IMR-90 (cell line): ENCODE measurements around the gene CGB1. TPM values are rescaled to one million over a fixed set of nuclear protein-coding genes. Genes with fewer than 3 reads are reported as not detected.

Experiments used
- ATAC-seq: fragments of 200-7000 bp; cut with Tn5 transposase; 2 replicates; pipeline ENCODE4 v1.9.1; 2020; ENCODE audit warnings: low read depth, mild to moderate bottlenecking, moderate library complexity
- BruUV-seq: library from RNA; stranded (reverse); fragments of 400-500 nt; replicated peaks from 2 replicates; lab custom pipeline; 2021; lab: Mats Ljungman, UMichigan
- CTCF ChIA-PET: fragments of 300-600 bp; formaldehyde crosslinking; extraction: SDS; loops from one replicate; lab custom pipeline; 2021; ENCODE audit warnings: antibody characterized with exemption; lab: Yijun Ruan, JAX
- POLR2A ChIA-PET: fragments of 300-600 bp; sonication (Branson Sonifier 250); formaldehyde crosslinking; loops from one replicate; lab custom pipeline; 2022; ENCODE audit warnings: antibody characterized with exemption; ENCODE audit not compliant: unreplicated experiment; lab: Charles Lee
- DNase-seq: peaks from one replicate; pipeline ENCODE4 v3.0.0; 2013
- H2AFZ ChIP-seq: replicated peaks from 2 replicates; pipeline ENCODE3; 2013; ENCODE audit warnings: low read length, mild to moderate bottlenecking; ENCODE audit not compliant: poor library complexity
- H2AK5ac ChIP-seq: 2 replicates; pipeline ENCODE4 v1.6.1; 2013; ENCODE audit warnings: low read depth, low read length, inconsistent platforms
- H2AK9ac ChIP-seq: replicated peaks from 2 replicates; pipeline ENCODE3; 2013; ENCODE audit warnings: mild to moderate bottlenecking, low read depth, low read length, moderate library complexity; ENCODE audit not compliant: poor library complexity
- H2BK120ac ChIP-seq: 2 replicates; pipeline ENCODE4 v1.6.1; 2013; ENCODE audit warnings: low read depth, low read length, inconsistent platforms
- H2BK15ac ChIP-seq: 3 replicates; pipeline ENCODE4 v1.6.1; 2013; ENCODE audit warnings: low read depth, low read length, inconsistent platforms
- H2BK20ac ChIP-seq: 2 replicates; pipeline ENCODE4 v1.6.1; 2013; ENCODE audit warnings: low read depth, mild to moderate bottlenecking, inconsistent platforms, low read length, moderate library complexity
- H2BK5ac ChIP-seq: 2 replicates; pipeline ENCODE4 v1.6.1; 2013; ENCODE audit warnings: mild to moderate bottlenecking, low read depth, low read length, inconsistent platforms; ENCODE audit not compliant: poor library complexity, severe bottlenecking
- H3K14ac ChIP-seq: replicated peaks from 2 replicates; pipeline ENCODE4 v1.6.1; 2013; ENCODE audit warnings: low read depth, low read length, inconsistent platforms
- H3K18ac ChIP-seq: 2 replicates; pipeline ENCODE4 v1.6.1; 2013; ENCODE audit warnings: low read depth, low read length, control low read depth
- H3K23ac ChIP-seq: 2 replicates; pipeline ENCODE4 v1.6.1; 2013; ENCODE audit warnings: low read depth, low read length, inconsistent platforms
- H3K27ac ChIP-seq: 2 replicates; pipeline ENCODE4 v1.5.1; 2013; ENCODE audit warnings: mild to moderate bottlenecking, control low read depth, low read length; ENCODE audit not compliant: insufficient read depth
- H3K27me3 ChIP-seq: 2 replicates; pipeline ENCODE4 v1.6.1; 2013; ENCODE audit warnings: low read length; ENCODE audit not compliant: control insufficient read depth, insufficient read depth
- H3K36me3 ChIP-seq: 2 replicates; pipeline ENCODE4 v1.6.1; 2013; ENCODE audit warnings: low read length, mixed read lengths; ENCODE audit not compliant: control insufficient read depth, insufficient read depth
- H3K4ac ChIP-seq: 2 replicates; pipeline ENCODE4 v1.6.1; 2013; ENCODE audit warnings: low read depth, low read length, inconsistent platforms
- H3K4me1 ChIP-seq: 2 replicates; pipeline ENCODE4 v1.6.1; 2013; ENCODE audit warnings: low read length, mixed read lengths; ENCODE audit not compliant: control insufficient read depth, insufficient read depth
- H3K4me2 ChIP-seq: 2 replicates; pipeline ENCODE4 v1.6.1; 2013; ENCODE audit warnings: low read depth, mild to moderate bottlenecking, control low read depth, low read length, moderate library complexity
- H3K4me3 ChIP-seq: 2 replicates; pipeline ENCODE4 v1.5.1; 2013; ENCODE audit warnings: low read depth, mild to moderate bottlenecking, control low read depth, low read length, moderate library complexity; ENCODE audit not compliant: insufficient read depth
- H3K56ac ChIP-seq: 2 replicates; pipeline ENCODE4 v1.6.1; 2013; ENCODE audit warnings: low read length, inconsistent platforms; ENCODE audit not compliant: insufficient read depth; ENCODE audit errors: extremely low read depth
- H3K79me1 ChIP-seq, 2 experiments: 2 replicates each; pipeline ENCODE4 v1.6.1; 2013; ENCODE audit warnings: low read length in 2 of 2, inconsistent platforms in 1 of 2, low read depth in 1 of 2
- H3K9ac ChIP-seq: 2 replicates; pipeline ENCODE4 v1.6.1; 2013; ENCODE audit warnings: low read depth, low read length, control low read depth
- H3K9me1 ChIP-seq: 2 replicates; pipeline ENCODE4 v1.6.1; 2013; ENCODE audit warnings: low read length, inconsistent platforms; ENCODE audit not compliant: insufficient read depth
- H3K9me3 ChIP-seq: 2 replicates; pipeline ENCODE4 v1.6.1; 2013; ENCODE audit warnings: low read length; ENCODE audit not compliant: control insufficient read depth, insufficient read depth
- H4K20me1 ChIP-seq: 2 replicates; pipeline ENCODE4 v1.6.1; 2013; ENCODE audit warnings: low read length, inconsistent platforms; ENCODE audit not compliant: insufficient read depth
- H4K5ac ChIP-seq: 2 replicates; pipeline ENCODE4 v1.6.1; 2013; ENCODE audit warnings: mild to moderate bottlenecking, low read depth, low read length, control low read depth
- H4K8ac ChIP-seq, 2 experiments: 2 replicates each; pipeline ENCODE4 v1.6.1; 2013; ENCODE audit warnings: low read depth in 2 of 2, low read length in 2 of 2, control low read depth in 1 of 2, inconsistent platforms in 1 of 2
- H4K91ac ChIP-seq: 2 replicates; pipeline ENCODE4 v1.6.1; 2013; ENCODE audit warnings: low read depth, low read length, inconsistent platforms; ENCODE audit not compliant: insufficient read depth
- CEBPB ChIP-seq: IDR thresholded peaks from 2 replicates; pipeline ENCODE4 v1.6.1; 2012; ENCODE audit warnings: low read depth, low read length, improper control_type of control experiment
- CHD1 ChIP-seq: IDR thresholded peaks from 2 replicates; pipeline ENCODE4 v1.6.1; 2012; ENCODE audit warnings: low read depth, low read length, improper control_type of control experiment
- MAZ ChIP-seq: IDR thresholded peaks from 2 replicates; pipeline ENCODE4 v1.6.1; 2012; ENCODE audit warnings: low read depth, mild to moderate bottlenecking, low read length, improper control_type of control experiment, moderate library complexity, borderline replicate concordance
- NFE2L2 ChIP-seq: fragments of 150-350 bp; IDR thresholded peaks from 2 replicates; pipeline ENCODE4 v1.6.1; 2016; ENCODE audit warnings: low read depth, mild to moderate bottlenecking, low read length
- WGBS, 2 experiments: methylation state at CpG; one replicate each; pipeline versions ENCODE4 v1.1.5 to v1.1.7; 2013; ENCODE audit warnings: missing lambda C conversion rate in 2 of 2; ENCODE audit not compliant: insufficient read length in 1 of 2; ENCODE audit errors: extremely low coverage in 2 of 2; 5-methylcytosine and 5-hydroxymethylcytosine counted together
- dilution Hi-C: fragments of 300-500 bp; cut with HindIII; formaldehyde crosslinking; loops from one replicate; pipeline ENCODE4 v1.14.3; 2018; ENCODE audit warnings: low sequenced_read_pairs; ENCODE audit not compliant: unreplicated experiment
- in situ Hi-C: fragments of 300-500 bp; cut with MboI; formaldehyde crosslinking; loops from 3 replicates; pipeline ENCODE4 v1.14.3; 2019; ENCODE audit warnings: low sequenced_read_pairs, inconsistent platforms, mixed read lengths
- intact Hi-C: fragments of 100-400 bp; cut with micrococcal nuclease; formaldehyde crosslinking; loops from 2 replicates; pipeline ENCODE4 v1.10.0; 2022
- polyA plus RNA-seq, 3 experiments: library from polyadenylated mRNA; depleted of rRNA; stranded (reverse); fragments of >200 nt; gene quantifications; 2 replicates each; pipeline ENCODE4 v1.2.3, GENCODE V29; 2012; ENCODE audit warnings: low replicate concordance in 1 of 3
- total RNA-seq: library from RNA; depleted of rRNA; stranded (reverse); fragments of >200 nt; gene quantifications from 2 replicates; pipeline ENCODE4 v1.2.3, GENCODE V29; 2012
- TF ChIP-seq, protein P1 (sequence below): conservative IDR thresholded peaks from 2 replicates; pipeline ENCODE4 v1.5.1; 2012; ENCODE audit warnings: mild to moderate bottlenecking, low read depth, low read length, improper control_type of control experiment

The CGB1 gene
- total and polyA plus RNA-seq, 2 of the 4 experiments (the other 2 are of a cell fraction): not detected

DNA sequence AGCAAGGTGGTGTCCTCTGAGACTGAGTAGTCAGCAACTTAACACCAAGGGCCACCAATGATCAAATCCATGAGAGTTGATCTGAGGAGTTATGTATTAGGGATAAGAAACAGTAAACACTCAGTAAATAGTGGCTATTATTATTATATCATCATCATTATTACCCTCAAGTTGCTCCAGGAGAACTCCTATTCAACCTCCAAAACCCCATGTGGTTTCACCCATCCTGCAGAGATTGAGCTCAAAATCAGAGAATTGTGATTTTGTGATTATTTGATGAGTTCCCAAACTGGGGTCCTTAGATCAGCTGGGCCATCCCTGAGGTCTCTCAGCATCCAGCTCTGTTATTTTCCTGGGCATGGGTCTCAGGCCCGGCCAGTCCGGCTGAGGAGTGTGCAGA lies 24.3 kb upstream of the CGB1 start:
- Histone ChIP-seq H3K9ac (no peak overlapping the region), H3K79me1 (peaks cover 0 to 5% of the 10 kb centered on the region in 2 experiments; a peak in 3 of 4 replicates), H4K20me1 (no peaks in the 10 kb centered on the region), H3K23ac (no peak overlapping the region), H3K18ac (no peak overlapping the region), H3K36me3 (no peaks in the 10 kb centered on the region), H3K4me3 (no peak overlapping the region), H3K9me3 (no peaks in the 10 kb centered on the region), H3K27ac (no peak overlapping the region), H2AK9ac (no peak overlapping the region), H2BK5ac (no peak overlapping the region), H3K4ac (no peak overlapping the region), H4K91ac (no peak overlapping the region), H4K8ac (no peak overlapping the region), H2AFZ (no peak overlapping the region), H3K9me1 (no peaks in the 10 kb centered on the region), H2BK120ac (no peak overlapping the region), H2BK15ac (no peak overlapping the region), H3K56ac (no peak overlapping the region), H3K4me2 (no peak overlapping the region), H4K5ac (no peak overlapping the region), H3K27me3 (peaks cover 27% of the 10 kb centered on the region), H2AK5ac (no peak overlapping the region), H3K14ac (no peak overlapping the region), H2BK20ac (no peak overlapping the region), H3K4me1 (peaks cover 5% of the 10 kb centered on the region; the same call in 1 of the 2 replicates)
- ATAC-seq (no peak), DNase-seq (no peak)
- TF ChIP-seq, protein P1, sequence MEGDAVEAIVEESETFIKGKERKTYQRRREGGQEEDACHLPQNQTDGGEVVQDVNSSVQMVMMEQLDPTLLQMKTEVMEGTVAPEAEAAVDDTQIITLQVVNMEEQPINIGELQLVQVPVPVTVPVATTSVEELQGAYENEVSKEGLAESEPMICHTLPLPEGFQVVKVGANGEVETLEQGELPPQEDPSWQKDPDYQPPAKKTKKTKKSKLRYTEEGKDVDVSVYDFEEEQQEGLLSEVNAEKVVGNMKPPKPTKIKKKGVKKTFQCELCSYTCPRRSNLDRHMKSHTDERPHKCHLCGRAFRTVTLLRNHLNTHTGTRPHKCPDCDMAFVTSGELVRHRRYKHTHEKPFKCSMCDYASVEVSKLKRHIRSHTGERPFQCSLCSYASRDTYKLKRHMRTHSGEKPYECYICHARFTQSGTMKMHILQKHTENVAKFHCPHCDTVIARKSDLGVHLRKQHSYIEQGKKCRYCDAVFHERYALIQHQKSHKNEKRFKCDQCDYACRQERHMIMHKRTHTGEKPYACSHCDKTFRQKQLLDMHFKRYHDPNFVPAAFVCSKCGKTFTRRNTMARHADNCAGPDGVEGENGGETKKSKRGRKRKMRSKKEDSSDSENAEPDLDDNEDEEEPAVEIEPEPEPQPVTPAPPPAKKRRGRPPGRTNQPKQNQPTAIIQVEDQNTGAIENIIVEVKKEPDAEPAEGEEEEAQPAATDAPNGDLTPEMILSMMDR: no peak
- TF ChIP-seq NFE2L2 (no peak), MAZ (no peak), CHD1 (no peak), CEBPB (no peak)
- intact Hi-C loops (no loop called here), dilution Hi-C loops (no loop called here), in situ Hi-C loops (no loop called here)
- CTCF ChIA-PET: no interaction called here
- BruUV-seq: no TSS peak
- 94% methylated on average over 2 of the region's 2 CpGs; no CpG with 5 or more reads in 1 of the 2 experiments for WGBS, 2 experiments
- POLR2A ChIA-PET: interaction anchor here (0.5 kb wide), 1 partner anchor 26 kb away, joined by 7 read pairs; no protein-coding TSS in a partner anchor
